Stimulated activated CD8-positive, alpha-beta memory T cell treated with anti-CD3 and anti-CD28 coated beads, Interleukin-2, amount 100 ng/mL, for 1 hour (primary cell): ENCODE measurements around the gene TRAK1.
"Not testable (repeated sequence)": the region's sequence is repeated elsewhere in the genome, so short reads cannot be mapped to it uniquely, and the experiment has no call there.

ENCODE experiments used
- DNase-seq, 2 donors: peaks; one replicate each; pipeline ENCODE4 v3.0.0-alpha.2; 2020; ENCODE audit warnings: low read depth in 2 of 2

Gene TRAK1

GRCh38 chr3:42098171-42098570, 7.0 kb downstream of the TRAK1 start:
- DNase-seq, result no peak

GRCh38 chr3:42099020-42099765, 8.0 kb downstream of the TRAK1 start:
- DNase-seq, result no peak

- DNase-seq, result no peak
Measured at GRCh38 chr3:42101048-42101447, 9.9 kb downstream of the TRAK1 start.

GRCh38 chr3:42101481-42101880, 10.3 kb downstream of the TRAK1 start:
- no peak for DNase-seq

- no peak for DNase-seq
Measured at GRCh38 chr3:42102571-42102970, 11.4 kb downstream of the TRAK1 start.

GRCh38 chr3:42103921-42104665, 12.9 kb downstream of the TRAK1 start:
- DNase-seq, result not testable (repeated sequence)

- DNase-seq, result not testable (repeated sequence)
Measured at GRCh38 chr3:42105994-42106393, 14.8 kb downstream of the TRAK1 start.

GRCh38 chr3:42106646-42107045, 15.5 kb downstream of the TRAK1 start:
- no peak for DNase-seq

GRCh38 chr3:42110631-42111030, 19.5 kb downstream of the TRAK1 start:
- DNase-seq, result no peak

- no peak for DNase-seq
Measured at GRCh38 chr3:42114130-42114725, 23.1 kb downstream of the TRAK1 start.

GRCh38 chr3:42115215-42115614, 24.1 kb downstream of the TRAK1 start:
- no peak for DNase-seq

- DNase-seq, result no peak
Measured at GRCh38 chr3:42115946-42116345, 24.8 kb downstream of the TRAK1 start.

GRCh38 chr3:42116466-42116865, 25.3 kb downstream of the TRAK1 start:
- DNase-seq, result no peak

- no peak for DNase-seq
Measured at GRCh38 chr3:42117175-42118008, 26.2 kb downstream of the TRAK1 start.

- DNase-seq, result no peak
Measured at GRCh38 chr3:42118762-42119361, 27.7 kb downstream of the TRAK1 start.

- no peak for DNase-seq
Measured at GRCh38 chr3:42119561-42120355, 28.6 kb downstream of the TRAK1 start.

- no peak for DNase-seq
Measured at GRCh38 chr3:42120866-42121265, 29.7 kb downstream of the TRAK1 start.

- DNase-seq, result no peak
Measured at GRCh38 chr3:42122261-42123011, 31.3 kb downstream of the TRAK1 start.

- no peak for DNase-seq
Measured at GRCh38 chr3:42123012-42123581, 31.9 kb downstream of the TRAK1 start.
